Coronary artery (tissue), 2 donors: ENCODE measurements around the gene DNMBP.
"Not testable (repeated sequence)": the region's sequence is repeated elsewhere in the genome, so short reads cannot be mapped to it uniquely, and the experiment has no call there.

Experiments used
- DNase-seq: peaks from one replicate; pipeline ENCODE4 v3.0.0-alpha.2; 2017; ENCODE audit warnings: low spot score
- H3K27ac ChIP-seq, 2 donors: fragments of 200-600 bp; sonication (generic); one replicate each; pipeline ENCODE4 v1.5.1; 2016 to 2019
- H3K4me3 ChIP-seq: fragments of 200-600 bp; sonication (generic); 2 replicates; pipeline ENCODE4 v1.5.1; 2016; ENCODE audit warnings: mild to moderate bottlenecking, moderate library complexity
- CTCF ChIP-seq: fragments of 200-600 bp; sonication (generic); IDR thresholded peaks from one replicate; pipeline ENCODE4 v1.5.1; 2019; ENCODE audit warnings: antibody characterized with exemption

Gene DNMBP

GRCh38 chr10:99908512-99908911 is 101.2 kb downstream of the DNMBP start:
- Histone ChIP-seq H3K27ac (no peak overlapping the region), H3K4me3 (no peak overlapping the region)
- TF ChIP-seq CTCF: no peak
- no peak for DNase-seq

GRCh38 chr10:99906470-99906869 is 103.3 kb downstream of the DNMBP start:
- Histone ChIP-seq H3K4me3 (no peak overlapping the region), H3K27ac (no peak overlapping the region)
- no peak for TF ChIP-seq CTCF
- no peak for DNase-seq

- DNase-seq: no peak
- TF ChIP-seq CTCF: no peak
- H3K4me3 ChIP-seq: no peak overlapping the region
- H3K27ac ChIP-seq: no peak overlapping the region
These were observed 103.8 kb downstream of the DNMBP start for GRCh38 chr10:99905971-99906370.

GRCh38 chr10:99895867-99896266 is 113.9 kb downstream of the DNMBP start:
- Histone ChIP-seq H3K27ac (no peak overlapping the region), H3K4me3 (no peak overlapping the region)
- TF ChIP-seq CTCF: no peak
- DNase-seq: no peak

DNA sequence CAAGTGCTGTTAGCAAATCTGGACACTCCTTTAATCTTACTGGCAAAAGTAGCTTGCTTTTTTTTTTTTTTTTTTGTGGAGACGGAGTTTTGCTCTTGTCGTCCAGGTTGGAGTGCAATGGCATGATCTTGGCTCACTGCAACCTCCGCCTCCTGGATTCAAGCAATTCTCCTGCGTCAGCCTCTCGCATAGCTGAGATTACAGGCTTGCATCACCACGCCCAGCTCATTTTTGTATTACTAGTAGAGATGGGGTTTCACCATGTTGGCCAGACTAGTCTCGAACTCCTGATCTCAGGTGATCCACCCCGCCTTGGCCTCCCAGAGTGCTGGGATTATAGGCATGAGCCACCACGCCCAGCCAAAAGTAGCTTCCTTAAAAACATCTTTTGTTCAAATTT is 114.7 kb downstream of the DNMBP start:
- not testable (repeated sequence) for H3K27ac ChIP-seq, DNase-seq, H3K4me3 ChIP-seq

DNA sequence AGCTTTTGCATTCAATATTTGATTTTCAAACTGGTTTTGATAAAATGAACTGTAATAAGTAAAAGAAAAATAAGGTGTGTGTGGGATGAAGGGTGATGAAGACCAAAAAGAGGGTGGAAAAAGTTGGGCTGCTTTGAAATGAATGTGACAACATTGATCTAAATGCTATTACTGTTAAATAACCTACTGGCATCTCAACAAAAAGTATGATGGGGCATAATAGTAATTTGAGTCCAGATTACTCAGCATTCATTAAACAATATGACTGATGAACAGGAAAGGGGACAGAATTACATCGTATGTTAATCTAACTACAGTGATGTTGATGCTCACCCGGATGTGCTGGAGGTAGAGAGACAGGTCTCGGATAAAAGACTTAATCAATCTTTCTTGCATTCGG is 115.1 kb downstream of the DNMBP start:
- Histone ChIP-seq H3K27ac (no peak overlapping the region), H3K4me3 (no peak overlapping the region)
- TF ChIP-seq CTCF: no peak
- no peak for DNase-seq

DNA sequence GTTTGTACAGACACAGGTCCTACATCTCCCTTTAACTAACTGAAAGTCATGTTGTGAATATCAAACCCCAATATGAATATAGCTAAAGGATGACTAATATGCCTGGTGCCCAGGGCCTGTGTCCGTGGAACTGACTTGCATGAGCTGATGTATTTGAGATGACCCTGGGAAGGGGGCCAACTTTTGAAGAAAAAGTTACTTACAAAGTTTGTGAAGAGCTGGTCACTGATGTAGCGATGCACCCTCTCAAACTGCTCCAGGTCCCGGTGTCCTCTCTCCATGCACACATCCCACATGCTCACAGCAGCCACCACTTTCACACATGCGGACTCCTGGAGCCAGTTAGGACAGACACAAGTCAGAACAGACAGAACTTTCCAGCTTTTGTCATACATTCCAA is 121.1 kb downstream of the DNMBP start:
- Histone ChIP-seq H3K4me3 (no peak overlapping the region), H3K27ac (no peak overlapping the region)
- DNase-seq: no peak
- TF ChIP-seq CTCF: no peak

- Histone ChIP-seq H3K4me3 (no peak overlapping the region), H3K27ac (no peak overlapping the region)
- DNase-seq: no peak
- TF ChIP-seq CTCF: no peak
These were observed 126.2 kb downstream of the DNMBP start for GRCh38 chr10:99883523-99883922.
